HT-29 (cell line): ENCODE data around the gene NLRC5. TPM values are rescaled to one million over a fixed set of nuclear protein-coding genes. Genes with fewer than 3 reads are reported as not detected.

ENCODE experiments used
- DNase-seq: peaks from one replicate; pipeline ENCODE4 v3.0.0-alpha.2; 2015; ENCODE audit warnings: low spot score
- total RNA-seq: library from RNA; depleted of rRNA; stranded (reverse); fragments of >200 nt; shearing (Covaris generic); gene quantifications from 2 replicates; pipeline ENCODE4 v1.2.3, GENCODE V29; 2014; rRNA removed

NLRC5 gene
- total RNA-seq, 1 experiment from 2014 or later = 8.2 TPM

- no peak for DNase-seq
These were observed 136.6 kb downstream of the NLRC5 start for GRCh38 chr16:57125969-57126368.

- DNase-seq = no peak
These were observed 137.1 kb downstream of the NLRC5 start for GRCh38 chr16:57126411-57126810.

- DNase-seq = no peak
These were observed 137.8 kb downstream of the NLRC5 start for GRCh38 chr16:57127037-57127763.

- DNase-seq = no peak
These were observed 138.5 kb downstream of the NLRC5 start for GRCh38 chr16:57127836-57128235.

- DNase-seq = no peak
These were observed 139.5 kb downstream of the NLRC5 start for GRCh38 chr16:57128771-57129389.

- DNase-seq = no peak
These were observed 141.6 kb downstream of the NLRC5 start for GRCh38 chr16:57130950-57131321.

GRCh38 chr16:57131351-57131970, 142.1 kb downstream of the NLRC5 start:
- no peak for DNase-seq

GRCh38 chr16:57132470-57132869, 143.1 kb downstream of the NLRC5 start:
- DNase-seq = peak; percentile 64

GRCh38 chr16:57133031-57133430, 143.7 kb downstream of the NLRC5 start:
- no peak for DNase-seq

Other genes starting within 250 kb of the NLRC5 start
- not detected in 2 replicates for gene SLC12A3, start 124.3 kb upstream of the NLRC5 start, total RNA-seq
- 45.1 and 46.1 TPM in 2 replicates for gene HERPUD1, start 57.4 kb upstream of the NLRC5 start, total RNA-seq
- gene CETP, start 27.6 kb upstream of the NLRC5 start, total RNA-seq = not detected in 2 replicates
- gene CPNE2, start 103.0 kb downstream of the NLRC5 start, total RNA-seq = 40.5 and 44.2 TPM in 2 replicates
- gene PSME3IP1, start 196.5 kb downstream of the NLRC5 start, total RNA-seq = 41.7 and 54.5 TPM in 2 replicates
- gene RSPRY1, start 196.8 kb downstream of the NLRC5 start, total RNA-seq = 20.7 and 21.3 TPM in 2 replicates